RCC 7860 (cell line): ENCODE data around the gene RHO.

ENCODE experiments used
- DNase-seq: peaks from one replicate; pipeline ENCODE4 v3.0.0-alpha.2; 2015; ENCODE audit warnings: low spot score
- FAIRE-seq: peaks from 2 replicates; lab custom pipeline; 2012; peaks lifted over from hg19 to GRCh38; lab: Jason Lieb, UNC

The RHO gene

GRCh38 chr3:129518581-129518980, 9.9 kb upstream of the RHO start:
- no peak for DNase-seq
- no peak for FAIRE-seq

- DNase-seq (no peak), FAIRE-seq (no peak)
These were observed 9.0 kb upstream of the RHO start for GRCh38 chr3:129519449-129519848.

DNA sequence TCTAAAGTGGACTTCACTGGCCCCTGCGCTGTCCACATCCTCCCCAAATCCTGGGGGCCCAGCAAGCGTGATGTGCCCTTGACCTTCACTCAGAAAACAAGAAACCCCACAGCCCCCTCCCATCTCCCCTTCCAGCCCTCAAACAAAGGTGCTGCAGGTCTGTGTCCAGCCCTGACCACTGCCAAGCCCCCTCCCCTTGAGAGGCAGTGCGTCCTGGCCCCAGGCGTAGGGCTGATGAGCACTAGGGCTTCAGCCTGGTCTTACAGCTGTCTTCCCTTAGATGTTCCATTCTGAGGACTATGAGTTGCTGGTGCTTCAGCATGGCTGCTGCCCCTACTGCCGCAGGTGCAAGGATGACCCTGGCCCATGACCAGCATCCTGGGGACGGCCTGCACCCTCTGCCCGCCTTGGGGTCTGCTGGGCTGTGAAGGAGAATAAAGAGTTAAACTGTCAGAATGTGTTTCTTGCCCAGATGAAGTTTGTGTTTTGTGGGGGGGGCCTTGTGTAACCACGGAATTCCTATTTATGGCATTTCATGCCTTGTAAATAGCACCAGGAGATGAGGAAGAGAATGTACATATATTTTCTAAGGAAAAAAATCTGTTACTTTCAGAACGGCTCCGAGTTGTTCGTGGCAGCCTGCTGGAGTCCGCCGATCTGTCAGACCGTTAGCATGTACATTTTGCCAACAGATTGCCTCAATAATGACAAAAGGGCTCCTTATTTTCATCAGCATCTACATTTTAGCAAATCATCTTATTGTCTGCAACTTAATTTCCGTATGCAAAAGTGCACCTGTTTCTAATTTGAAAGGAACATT, 8.3 kb upstream of the RHO start:
- DNase-seq (no peak), FAIRE-seq (no peak)

DNA sequence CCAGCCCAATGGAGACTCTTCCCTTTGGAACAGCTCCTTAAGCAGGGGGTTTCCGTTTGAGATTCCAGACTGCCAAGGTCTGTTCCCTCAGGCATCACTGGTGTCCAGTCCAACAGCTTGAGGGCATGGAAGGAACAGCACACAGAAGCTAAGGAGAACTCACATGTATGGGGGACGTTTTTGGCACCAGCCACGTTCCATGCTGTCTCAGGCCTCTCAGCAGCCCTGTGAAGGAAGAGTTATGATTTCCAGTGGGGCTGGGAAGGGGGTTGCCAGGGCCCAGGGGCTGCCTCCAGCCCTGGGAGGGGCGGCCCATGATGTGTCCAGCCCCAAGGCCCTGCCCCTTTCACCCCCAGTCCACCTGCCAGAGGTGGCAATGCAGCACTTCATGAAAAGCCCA, 7.5 kb upstream of the RHO start:
- DNase-seq: no peak
- FAIRE-seq: no peak

DNA sequence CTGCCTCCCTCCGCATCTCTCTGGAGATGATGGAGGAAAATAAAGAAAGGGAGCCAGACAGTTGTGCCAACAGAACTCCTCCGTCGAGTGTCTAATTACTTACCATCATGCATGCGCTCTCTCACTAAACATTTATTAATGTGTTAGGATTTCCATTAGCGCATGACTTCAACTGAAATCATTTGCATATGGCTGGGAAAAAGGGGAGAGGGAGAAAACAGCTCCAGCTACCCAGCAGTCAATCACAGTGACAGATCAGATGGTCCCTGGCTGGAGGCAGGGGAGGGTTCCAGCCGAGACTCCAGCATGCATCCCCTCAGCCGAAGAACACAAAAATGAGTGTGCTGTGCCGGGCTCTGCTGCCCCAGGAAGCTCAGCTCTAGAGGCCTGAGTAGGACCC, 6.8 kb upstream of the RHO start:
- no peak for FAIRE-seq
- no peak for DNase-seq

DNA sequence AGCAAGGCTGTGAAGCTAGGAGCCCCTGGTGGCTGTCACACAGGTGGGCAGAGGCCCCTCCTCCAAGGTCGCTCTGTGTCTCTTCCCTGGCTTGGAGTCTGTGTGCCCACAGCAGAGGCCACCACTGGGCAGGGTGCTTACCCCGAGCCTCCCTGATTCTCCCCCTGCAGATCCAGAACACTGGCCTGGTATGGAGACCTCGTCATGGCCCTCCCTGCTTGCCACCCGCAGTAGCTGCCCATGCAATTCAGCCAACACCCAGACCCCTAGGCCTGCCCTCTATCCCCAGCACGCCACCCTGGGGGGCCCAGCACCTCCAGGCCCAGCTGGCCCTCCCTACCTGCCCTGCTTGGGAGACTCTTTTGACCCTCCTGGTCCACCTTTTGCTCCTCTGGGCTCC, 5.5 kb upstream of the RHO start:
- no peak for FAIRE-seq
- no peak for DNase-seq

GRCh38 chr3:129524081-129524480, 4.4 kb upstream of the RHO start:
- DNase-seq: no peak
- no peak for FAIRE-seq

GRCh38 chr3:129525341-129525968, 3.0 kb upstream of the RHO start:
- DNase-seq: peak; percentile 48
- no peak for FAIRE-seq

DNA sequence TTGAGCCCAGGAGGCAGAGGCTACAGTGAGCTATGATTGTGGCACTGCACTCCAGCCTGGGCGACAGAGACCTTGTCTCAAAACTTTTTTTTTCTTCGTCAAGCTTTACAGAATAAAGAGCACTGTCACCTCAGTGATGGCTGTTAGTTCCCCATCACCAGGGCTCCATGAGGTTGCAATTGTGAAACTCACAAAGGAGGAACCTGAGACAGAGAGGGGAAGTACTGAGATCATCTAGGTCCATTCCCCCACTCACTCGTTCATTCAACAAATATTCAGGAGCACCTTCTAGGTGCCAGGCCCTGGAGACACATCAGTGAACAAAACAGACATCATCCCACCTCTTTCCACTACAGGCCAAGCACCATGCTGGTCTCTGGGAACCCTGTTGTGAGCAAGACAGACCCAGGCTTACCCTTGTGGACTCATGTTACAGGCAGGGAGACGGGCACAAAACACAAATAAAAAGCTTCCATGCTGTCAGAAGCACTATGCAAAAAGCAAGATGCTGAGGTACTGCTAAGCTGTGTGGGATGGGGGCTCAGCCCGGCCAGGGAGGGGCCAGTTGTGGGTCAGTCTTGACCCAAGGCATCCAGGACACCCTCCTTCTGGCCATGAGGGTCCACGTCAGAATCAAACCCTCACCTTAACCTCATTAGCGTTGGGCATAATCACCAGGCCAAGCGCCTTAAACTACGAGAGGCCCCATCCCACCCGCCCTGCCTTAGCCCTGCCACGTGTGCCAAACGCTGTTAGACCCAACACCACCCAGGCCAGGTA, 2.1 kb upstream of the RHO start:
- FAIRE-seq: no peak
- no peak for DNase-seq

- FAIRE-seq (no peak), DNase-seq (no peak)
These were observed 1.2 kb upstream of the RHO start for GRCh38 chr3:129527262-129527661.

- no peak for DNase-seq
- no peak for FAIRE-seq
These were observed 1.2 kb downstream of the RHO start for GRCh38 chr3:129529436-129530210.

GRCh38 chr3:129530251-129530791, 1.9 kb downstream of the RHO start:
- FAIRE-seq: no peak

DNA sequence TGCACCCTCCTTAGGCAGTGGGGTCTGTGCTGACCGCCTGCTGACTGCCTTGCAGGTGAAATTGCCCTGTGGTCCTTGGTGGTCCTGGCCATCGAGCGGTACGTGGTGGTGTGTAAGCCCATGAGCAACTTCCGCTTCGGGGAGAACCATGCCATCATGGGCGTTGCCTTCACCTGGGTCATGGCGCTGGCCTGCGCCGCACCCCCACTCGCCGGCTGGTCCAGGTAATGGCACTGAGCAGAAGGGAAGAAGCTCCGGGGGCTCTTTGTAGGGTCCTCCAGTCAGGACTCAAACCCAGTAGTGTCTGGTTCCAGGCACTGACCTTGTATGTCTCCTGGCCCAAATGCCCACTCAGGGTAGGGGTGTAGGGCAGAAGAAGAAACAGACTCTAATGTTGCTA, 2.4 kb downstream of the RHO start:
- FAIRE-seq: no peak
- DNase-seq: no peak

More at GRCh38 chr3:129530251-129530791, 1.9 kb downstream of the RHO start:
- no peak for DNase-seq

DNA sequence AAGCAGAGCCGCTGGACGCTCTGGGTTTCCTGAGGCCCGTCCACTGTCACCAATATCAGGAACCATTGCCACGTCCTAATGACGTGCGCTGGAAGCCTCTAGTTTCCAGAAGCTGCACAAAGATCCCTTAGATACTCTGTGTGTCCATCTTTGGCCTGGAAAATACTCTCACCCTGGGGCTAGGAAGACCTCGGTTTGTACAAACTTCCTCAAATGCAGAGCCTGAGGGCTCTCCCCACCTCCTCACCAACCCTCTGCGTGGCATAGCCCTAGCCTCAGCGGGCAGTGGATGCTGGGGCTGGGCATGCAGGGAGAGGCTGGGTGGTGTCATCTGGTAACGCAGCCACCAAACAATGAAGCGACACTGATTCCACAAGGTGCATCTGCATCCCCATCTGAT, 3.3 kb downstream of the RHO start:
- DNase-seq (no peak), FAIRE-seq (no peak)

- no peak for FAIRE-seq
These were observed 3.8 kb downstream of the RHO start for GRCh38 chr3:129532261-129532660.

GRCh38 chr3:129533406-129533805, 5.0 kb downstream of the RHO start:
- DNase-seq: no peak
- FAIRE-seq: no peak

More at GRCh38 chr3:129532261-129532660, 3.8 kb downstream of the RHO start:
- no peak for DNase-seq

- DNase-seq: no peak
- no peak for FAIRE-seq
These were observed 6.1 kb downstream of the RHO start for GRCh38 chr3:129534428-129535027.

GRCh38 chr3:129535075-129535474, 6.6 kb downstream of the RHO start:
- no peak for FAIRE-seq
- no peak for DNase-seq

DNA sequence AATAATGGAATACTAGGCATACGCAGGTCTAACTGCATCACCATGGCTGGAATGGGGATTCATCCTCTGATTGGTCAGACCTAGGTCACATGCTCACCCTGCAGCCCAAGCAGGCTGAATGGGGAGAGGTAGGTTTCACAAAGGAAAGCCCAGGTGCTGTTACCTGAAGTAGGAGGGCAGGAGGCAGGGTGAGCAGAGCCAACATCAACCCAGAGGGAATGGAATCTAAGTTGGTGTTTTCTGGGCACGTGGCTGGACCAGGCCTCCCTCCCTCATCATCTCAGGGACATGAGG, 7.9 kb downstream of the RHO start:
- no peak for DNase-seq
- FAIRE-seq: no peak

DNA sequence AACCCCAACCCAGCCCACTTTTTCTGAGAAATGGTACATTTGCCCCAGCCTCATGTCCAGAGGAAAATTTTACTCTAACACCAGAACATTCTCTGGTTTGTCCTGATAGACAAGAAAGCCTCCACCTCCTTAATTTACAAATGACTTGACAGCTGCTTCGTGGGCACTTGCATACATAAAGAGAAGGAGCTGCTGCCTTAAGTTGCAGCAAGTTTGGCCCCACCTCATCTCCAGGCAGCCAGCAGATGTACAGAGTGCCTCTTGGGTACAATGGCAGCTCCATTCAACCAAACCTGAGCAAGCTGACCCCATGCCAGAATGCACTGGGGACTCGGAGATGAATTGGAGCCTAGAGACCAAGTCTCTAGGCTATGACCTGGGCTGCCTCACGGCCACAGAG, 8.4 kb downstream of the RHO start:
- DNase-seq: no peak
- no peak for FAIRE-seq

- no peak for DNase-seq
- FAIRE-seq: no peak
These were observed 10.8 kb downstream of the RHO start for GRCh38 chr3:129539206-129539605.
